Activated B cell treated with CpG ODN at 0.5 μM for 24 hours (primary cell): ENCODE results near the gene CCDC149. TPM values are rescaled to one million over a fixed set of nuclear protein-coding genes. Genes with fewer than 3 reads are reported as not detected.

Source experiments
- ATAC-seq: fragments of 200-7000 bp; cut with Tn5 transposase; one replicate; pipeline ENCODE4 v1.10.0; 2021; ENCODE audit warnings: low read depth, mild to moderate bottlenecking, moderate library complexity
- CTCF ChIA-PET: fragments of 350-600 bp; sonication (Branson Sonifier 250); formaldehyde crosslinking; loops from one replicate; lab custom pipeline; 2021; ENCODE audit warnings: antibody characterized with exemption; lab: Charles Lee
- POLR2A ChIA-PET: fragments of 350-600 bp; sonication (Branson Sonifier 250); formaldehyde crosslinking; loops from one replicate; lab custom pipeline; 2021; ENCODE audit warnings: antibody characterized with exemption; lab: Charles Lee
- DNase-seq: peaks from one replicate; pipeline ENCODE4 v3.0.0; 2022
- H3K27ac Mint-ChIP-seq: one replicate; pipeline ENCODE4 v1.8.0; 2020; ENCODE audit warnings: mixed read lengths
- H3K27me3 Mint-ChIP-seq: one replicate; pipeline ENCODE4 v1.8.0; 2021; ENCODE audit warnings: mixed read lengths
- H3K36me3 Mint-ChIP-seq: one replicate; pipeline ENCODE4 v1.8.0; 2021; ENCODE audit warnings: low read depth, mixed read lengths
- H3K4me1 Mint-ChIP-seq: one replicate; pipeline ENCODE4 v1.8.0; 2021; ENCODE audit warnings: mixed read lengths
- H3K4me3 Mint-ChIP-seq: one replicate; pipeline ENCODE4 v1.8.0; 2020; ENCODE audit warnings: mild to moderate bottlenecking, mixed read lengths
- H3K9me3 Mint-ChIP-seq: one replicate; pipeline ENCODE4 v1.8.0; 2020; ENCODE audit warnings: mixed read lengths
- intact Hi-C: fragments of 100-400 bp; cut with micrococcal nuclease; formaldehyde crosslinking; loops from one replicate; pipeline ENCODE4 v1.15.1; 2024
- total RNA-seq: library from RNA; stranded (reverse); gene quantifications from 2 replicates; pipeline ENCODE4 v1.2.3, GENCODE V29; 2022
- TF ChIP-seq, protein P1 (sequence below): fragments of 200-600 bp; IDR thresholded peaks from one replicate; pipeline ENCODE4 v1.8.0; 2022; ENCODE audit warnings: antibody characterized with exemption, mild to moderate bottlenecking

The CCDC149 gene
- total RNA-seq, 1 donor from 2014 or later = not detected

DNA sequence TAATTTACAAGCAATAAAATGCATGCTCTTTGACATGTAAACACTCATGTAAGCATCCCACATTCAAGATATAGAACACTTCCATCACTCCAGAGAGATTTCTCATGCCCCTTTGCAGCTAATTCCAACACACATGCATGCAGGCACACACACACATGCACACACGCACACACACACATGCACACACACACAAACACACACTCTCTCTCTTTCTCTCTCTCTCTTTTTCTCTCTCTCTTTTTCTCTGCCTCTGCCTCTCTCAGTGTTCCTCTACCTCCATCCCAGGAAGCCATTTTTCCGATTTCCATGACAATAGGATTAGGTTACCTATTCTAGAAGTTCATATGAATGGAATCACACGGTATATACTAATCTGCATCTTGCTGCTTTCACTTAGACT lies 129.3 kb downstream of the CCDC149 start:
- intact Hi-C loops = no loop called here
- DNase-seq = no peak
- H3K4me3 Mint-ChIP-seq = no peak overlapping the region
- H3K27ac Mint-ChIP-seq = no peak overlapping the region
- no peak for ATAC-seq
- TF ChIP-seq, protein P1, sequence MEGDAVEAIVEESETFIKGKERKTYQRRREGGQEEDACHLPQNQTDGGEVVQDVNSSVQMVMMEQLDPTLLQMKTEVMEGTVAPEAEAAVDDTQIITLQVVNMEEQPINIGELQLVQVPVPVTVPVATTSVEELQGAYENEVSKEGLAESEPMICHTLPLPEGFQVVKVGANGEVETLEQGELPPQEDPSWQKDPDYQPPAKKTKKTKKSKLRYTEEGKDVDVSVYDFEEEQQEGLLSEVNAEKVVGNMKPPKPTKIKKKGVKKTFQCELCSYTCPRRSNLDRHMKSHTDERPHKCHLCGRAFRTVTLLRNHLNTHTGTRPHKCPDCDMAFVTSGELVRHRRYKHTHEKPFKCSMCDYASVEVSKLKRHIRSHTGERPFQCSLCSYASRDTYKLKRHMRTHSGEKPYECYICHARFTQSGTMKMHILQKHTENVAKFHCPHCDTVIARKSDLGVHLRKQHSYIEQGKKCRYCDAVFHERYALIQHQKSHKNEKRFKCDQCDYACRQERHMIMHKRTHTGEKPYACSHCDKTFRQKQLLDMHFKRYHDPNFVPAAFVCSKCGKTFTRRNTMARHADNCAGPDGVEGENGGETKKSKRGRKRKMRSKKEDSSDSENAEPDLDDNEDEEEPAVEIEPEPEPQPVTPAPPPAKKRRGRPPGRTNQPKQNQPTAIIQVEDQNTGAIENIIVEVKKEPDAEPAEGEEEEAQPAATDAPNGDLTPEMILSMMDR = no peak
- no peaks in the 10 kb centered on the region for H3K4me1 Mint-ChIP-seq
- H3K36me3 Mint-ChIP-seq = no peaks in the 10 kb centered on the region
- ChIA-PET POLR2A (no interaction called here), CTCF (no interaction called here)
- H3K27me3 Mint-ChIP-seq = no peaks in the 10 kb centered on the region
- peaks cover 4% of the 10 kb centered on the region for H3K9me3 Mint-ChIP-seq

DNA sequence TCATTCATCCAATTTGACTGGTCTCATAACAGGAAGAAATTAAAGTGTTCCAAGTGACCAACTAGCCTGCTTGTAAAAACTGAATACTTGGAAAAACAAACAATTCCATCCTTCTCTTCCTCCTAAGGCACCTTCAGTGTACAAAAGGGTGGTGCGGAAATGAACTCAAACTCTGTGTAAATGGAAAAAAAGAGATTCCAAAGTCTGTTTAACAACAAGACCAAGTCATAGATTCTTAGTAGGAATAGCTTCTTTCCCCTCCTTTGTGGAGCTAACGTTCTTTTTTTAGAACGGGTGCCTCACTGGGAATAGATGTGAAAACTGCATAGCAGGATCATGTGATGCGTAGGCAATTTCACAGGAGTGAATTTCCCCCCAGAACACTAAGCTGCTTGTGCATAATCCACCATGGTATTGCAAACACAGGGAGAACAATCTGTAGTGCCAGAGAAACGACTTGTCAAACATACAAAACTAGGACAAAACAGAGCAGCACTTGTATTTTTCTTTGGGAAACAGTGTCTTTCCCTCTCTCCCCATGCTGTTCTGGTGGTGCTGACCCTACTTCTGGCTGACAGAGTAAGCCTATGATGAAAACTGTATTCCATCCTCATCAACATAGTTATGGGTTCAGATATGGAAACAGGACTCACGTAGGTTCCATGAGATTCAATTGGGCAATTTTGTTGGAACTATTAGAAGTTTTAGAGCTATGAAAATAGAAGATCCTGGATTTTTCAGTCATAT lies 130.7 kb downstream of the CCDC149 start:
- no peak overlapping the region for H3K4me3 Mint-ChIP-seq
- intact Hi-C loops = no loop called here
- TF ChIP-seq, protein P1 = no peak
- no peak overlapping the region for H3K27ac Mint-ChIP-seq
- H3K27me3 Mint-ChIP-seq = no peaks in the 10 kb centered on the region
- H3K9me3 Mint-ChIP-seq = peaks cover 3% of the 10 kb centered on the region
- ChIA-PET CTCF (no interaction called here), POLR2A (no interaction called here)
- DNase-seq = no peak
- H3K4me1 Mint-ChIP-seq = no peaks in the 10 kb centered on the region
- ATAC-seq = no peak
- no peaks in the 10 kb centered on the region for H3K36me3 Mint-ChIP-seq

DNA sequence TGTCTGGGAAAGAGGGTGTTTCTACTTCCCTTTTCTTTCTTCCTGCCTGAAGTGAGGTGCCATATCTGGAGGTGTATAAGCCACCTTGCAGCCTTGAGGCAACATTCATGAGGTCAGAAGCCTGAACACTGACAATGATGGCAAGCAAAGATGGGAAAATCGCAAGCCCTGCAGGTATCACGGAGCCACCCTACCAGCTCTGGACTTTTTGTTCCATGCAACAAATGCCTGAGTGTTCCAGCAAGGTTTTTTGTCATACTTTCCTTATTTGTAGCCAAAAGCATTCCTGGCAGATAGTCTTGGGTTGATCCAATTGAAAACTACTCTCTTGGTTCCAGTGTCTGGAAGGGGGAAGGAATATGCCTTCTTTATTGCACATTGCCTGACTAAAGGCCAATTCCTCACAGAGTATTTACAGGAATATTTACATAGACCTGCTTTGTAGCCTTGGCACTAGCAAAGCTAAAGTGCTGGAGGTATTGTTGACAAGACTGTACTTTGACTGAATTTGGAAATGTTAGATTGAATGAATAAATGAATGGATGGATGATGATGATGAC lies 131.8 kb downstream of the CCDC149 start:
- Mint-ChIP-seq H3K4me3 (no peak overlapping the region), H3K9me3 (no peaks in the 10 kb centered on the region), H3K36me3 (no peaks in the 10 kb centered on the region), H3K27me3 (no peaks in the 10 kb centered on the region), H3K27ac (no peak overlapping the region), H3K4me1 (no peaks in the 10 kb centered on the region)
- CTCF ChIA-PET = no interaction called here
- TF ChIP-seq, protein P1 = no peak
- DNase-seq (no peak), ATAC-seq (no peak)
- POLR2A ChIA-PET = no interaction called here
- intact Hi-C loops = no loop called here

DNA sequence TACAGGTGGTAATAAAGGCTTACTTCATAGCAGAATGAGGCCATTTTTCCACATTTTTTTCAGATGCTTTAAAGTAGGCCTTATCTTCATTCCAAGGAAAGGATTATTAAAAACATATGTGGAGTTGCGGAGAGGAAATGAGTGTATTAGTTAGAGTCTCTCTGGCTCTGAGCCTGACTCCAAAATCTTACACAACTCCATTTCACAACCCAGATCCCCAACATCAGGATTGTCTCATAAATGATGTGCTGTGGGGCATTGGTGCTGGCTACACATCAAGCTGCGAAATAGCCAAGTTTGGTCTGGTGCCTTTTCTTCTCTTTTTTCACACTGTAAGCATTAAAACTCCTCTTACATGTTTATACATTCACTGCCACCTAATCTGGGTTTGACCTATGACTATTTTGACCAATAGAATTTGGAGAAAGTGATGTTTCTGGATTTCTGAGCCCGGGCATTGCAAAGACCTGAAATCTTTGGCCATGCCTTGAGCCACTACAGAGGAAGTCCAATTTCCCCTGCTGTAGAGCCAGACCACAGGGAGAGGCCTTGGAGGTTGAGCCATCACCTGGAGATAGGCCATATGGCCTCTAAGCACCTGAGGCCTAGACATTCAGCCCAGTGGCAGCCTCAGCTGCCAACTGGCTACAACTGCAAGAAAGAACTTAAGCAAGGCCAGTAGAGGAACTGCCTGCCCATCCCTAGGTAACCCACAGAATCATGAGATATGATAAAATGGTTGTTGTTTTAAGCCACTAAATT lies 134.2 kb downstream of the CCDC149 start:
- CTCF ChIA-PET = no interaction called here
- TF ChIP-seq, protein P1 = no peak
- no peaks in the 10 kb centered on the region for H3K4me1 Mint-ChIP-seq

More for the DNA sequence above, 134.2 kb downstream of the CCDC149 start:
- no peak overlapping the region for H3K27ac Mint-ChIP-seq
- H3K4me3 Mint-ChIP-seq = no peak overlapping the region
- no peaks in the 10 kb centered on the region for H3K9me3 Mint-ChIP-seq
- POLR2A ChIA-PET = no interaction called here
- ATAC-seq = no peak
- H3K27me3 Mint-ChIP-seq = no peaks in the 10 kb centered on the region
- no peaks in the 10 kb centered on the region for H3K36me3 Mint-ChIP-seq
- DNase-seq = no peak
- intact Hi-C loops = no loop called here
